Amniotic epithelial cell (primary cell): Measurements from ENCODE around the gene BLID.

Source experiments
- DNase-seq: peaks from one replicate; pipeline ENCODE4 v3.0.0-alpha.2; 2010; ENCODE audit warnings: low read depth

Gene BLID

DNA sequence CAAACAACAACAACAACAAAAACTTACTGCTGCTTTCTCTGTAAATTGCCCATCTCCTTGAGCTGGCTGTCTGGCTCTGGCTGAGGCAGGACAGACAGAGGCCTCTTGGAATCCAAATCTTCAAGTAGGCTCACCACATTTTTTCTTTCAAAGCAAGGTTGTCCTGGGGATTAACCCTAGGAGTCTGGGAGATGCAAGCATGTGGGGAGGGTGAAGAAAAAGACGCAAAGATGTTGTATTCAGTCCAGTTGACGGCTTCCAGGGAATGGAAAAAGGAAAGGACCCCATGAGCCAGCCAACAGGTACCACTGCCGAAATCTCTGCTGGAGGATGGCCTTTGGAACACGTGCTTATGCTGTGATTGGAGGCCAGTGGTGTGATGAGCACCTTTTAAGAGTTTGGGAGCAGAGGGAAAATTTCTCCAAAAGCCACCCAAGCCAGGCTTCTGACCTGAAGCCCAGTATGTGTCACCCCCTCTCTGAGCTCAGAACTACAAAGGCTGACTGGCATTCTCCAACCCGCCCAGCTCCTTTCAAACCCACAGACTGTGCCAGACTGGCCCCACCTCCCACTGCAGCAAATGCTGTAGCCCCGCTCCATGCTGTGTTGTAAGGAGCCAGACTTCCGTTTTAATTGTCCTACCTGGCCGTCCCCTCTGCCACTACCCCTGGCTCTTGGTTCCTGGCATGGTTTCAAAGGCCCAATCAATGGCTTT, 10.8 kb downstream of the BLID start:
- peak; percentile 66 for DNase-seq

DNA sequence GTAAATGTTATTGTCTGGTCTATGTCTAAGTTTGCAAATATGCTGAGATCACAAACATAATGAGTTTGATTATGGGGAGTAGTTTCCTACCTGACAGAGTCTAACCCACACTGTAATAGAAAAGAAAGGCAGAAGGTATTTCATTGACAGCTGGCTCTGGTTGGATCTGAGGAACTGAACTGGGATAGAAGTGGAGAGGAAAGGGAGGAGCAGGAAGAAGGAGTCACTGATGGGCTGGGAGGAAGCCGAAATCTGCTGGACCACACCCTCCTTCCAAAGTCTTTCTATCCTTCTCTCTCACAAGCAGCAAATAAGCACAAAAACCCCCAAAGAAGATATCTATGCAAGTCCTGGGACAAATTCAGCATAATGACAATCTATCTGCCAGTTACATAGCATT, 11.7 kb downstream of the BLID start:
- no peak for DNase-seq

DNA sequence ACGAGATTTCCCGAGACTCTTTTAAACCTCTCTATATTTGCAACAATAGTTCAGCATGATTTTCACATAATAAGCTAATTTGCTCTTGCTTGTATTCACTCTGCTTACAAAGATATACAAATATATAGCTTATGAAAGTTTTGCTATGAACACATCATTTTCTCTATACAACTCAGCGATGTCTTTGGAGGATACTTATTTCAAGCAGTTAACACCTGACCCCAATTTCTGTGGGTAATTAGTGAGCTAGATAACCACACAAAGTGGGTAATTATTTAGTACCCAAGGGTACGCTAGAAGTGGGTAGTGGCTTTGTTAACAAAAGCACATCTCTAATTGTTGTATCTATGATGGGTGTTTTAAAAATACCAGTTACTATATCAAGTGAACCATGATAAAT, 12.3 kb downstream of the BLID start:
- DNase-seq: no peak

DNA sequence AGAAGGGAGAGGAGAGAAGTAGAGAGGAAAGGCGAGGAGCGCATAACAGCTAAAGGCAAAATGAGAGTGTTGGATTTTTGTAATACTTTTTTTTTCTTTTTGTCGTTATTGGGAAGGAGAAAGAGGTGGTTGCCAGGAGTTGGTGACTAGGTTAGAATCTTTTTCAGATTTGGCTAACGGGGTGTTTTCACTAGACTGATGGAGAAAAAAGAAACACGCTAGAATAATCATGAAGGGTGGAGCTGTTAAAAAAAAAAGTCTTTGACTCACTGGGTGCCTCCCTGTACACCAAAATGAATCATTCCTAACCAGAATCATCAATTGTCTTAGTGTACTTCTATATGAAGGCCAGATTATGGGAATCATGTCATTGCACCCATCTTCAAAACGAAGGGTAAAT, 12.7 kb downstream of the BLID start:
- peak; percentile 61 for DNase-seq

DNA sequence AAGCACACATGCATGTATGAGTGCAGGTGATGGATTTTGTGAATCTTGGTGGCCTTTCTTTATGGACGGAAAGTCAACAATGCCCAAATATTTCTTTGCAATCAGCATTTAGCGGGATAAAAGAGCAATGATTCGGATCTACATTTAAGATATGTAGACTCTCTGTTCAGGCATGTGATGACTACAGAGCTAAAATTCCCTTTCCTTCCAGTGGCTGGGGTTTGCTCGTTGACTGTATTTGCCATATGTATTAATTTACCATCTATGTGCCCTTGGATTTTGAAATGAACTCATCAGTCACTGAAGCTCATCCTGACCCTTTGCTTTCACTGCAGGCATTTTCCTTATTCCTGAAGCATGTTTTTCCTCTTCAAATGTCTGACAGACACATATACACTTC, 13.6 kb downstream of the BLID start:
- DNase-seq: no peak

DNA sequence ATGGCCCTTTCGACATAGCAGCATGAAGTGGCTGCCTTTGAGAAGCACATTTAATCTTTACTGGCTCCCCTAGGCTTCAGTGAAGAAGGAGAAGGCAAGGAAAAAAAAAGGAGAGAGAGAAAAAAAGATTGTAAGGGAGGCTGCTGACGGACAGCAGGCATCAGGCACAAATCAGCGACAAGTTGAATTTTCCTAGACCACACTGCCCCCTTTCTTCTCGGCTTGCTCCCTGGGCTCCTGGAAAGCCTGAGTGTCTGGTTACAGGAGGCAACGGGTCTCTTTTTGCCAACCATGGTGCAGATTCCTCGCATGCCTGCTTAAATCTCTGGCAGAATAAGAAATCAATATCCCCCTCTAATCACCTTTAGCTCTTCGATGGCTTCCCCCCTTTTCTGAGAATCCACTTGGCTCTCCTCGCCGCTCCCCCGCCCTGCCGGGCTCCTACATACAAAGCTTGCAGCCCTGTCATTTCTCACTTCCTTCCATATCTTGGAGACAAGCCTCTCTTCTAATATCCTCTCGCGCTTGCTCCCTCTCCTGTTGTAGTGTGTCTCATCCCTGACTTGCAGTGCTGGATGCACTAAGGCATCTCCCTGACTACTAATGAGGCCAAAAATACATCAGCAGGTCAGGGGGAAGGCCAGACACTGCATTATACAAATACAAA, 14.3 kb downstream of the BLID start:
- peak; percentile 86 for DNase-seq

DNA sequence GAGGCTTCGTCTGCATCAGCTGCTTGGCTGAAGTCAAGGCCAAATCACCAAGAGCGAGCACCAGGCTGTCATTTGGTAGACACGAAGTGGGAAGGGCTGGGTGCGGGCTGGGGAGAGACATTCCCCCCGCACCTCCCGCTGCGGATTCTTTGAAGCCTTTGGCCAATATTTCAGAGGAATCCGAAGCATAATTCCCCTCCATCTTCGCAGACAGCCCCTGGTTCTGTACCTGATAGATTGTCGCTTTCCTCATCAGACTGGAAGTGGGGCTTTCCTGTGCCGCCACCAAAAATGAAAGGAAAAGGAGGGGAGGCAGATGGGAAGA, 15.3 kb downstream of the BLID start:
- DNase-seq: peak; percentile 60

DNA sequence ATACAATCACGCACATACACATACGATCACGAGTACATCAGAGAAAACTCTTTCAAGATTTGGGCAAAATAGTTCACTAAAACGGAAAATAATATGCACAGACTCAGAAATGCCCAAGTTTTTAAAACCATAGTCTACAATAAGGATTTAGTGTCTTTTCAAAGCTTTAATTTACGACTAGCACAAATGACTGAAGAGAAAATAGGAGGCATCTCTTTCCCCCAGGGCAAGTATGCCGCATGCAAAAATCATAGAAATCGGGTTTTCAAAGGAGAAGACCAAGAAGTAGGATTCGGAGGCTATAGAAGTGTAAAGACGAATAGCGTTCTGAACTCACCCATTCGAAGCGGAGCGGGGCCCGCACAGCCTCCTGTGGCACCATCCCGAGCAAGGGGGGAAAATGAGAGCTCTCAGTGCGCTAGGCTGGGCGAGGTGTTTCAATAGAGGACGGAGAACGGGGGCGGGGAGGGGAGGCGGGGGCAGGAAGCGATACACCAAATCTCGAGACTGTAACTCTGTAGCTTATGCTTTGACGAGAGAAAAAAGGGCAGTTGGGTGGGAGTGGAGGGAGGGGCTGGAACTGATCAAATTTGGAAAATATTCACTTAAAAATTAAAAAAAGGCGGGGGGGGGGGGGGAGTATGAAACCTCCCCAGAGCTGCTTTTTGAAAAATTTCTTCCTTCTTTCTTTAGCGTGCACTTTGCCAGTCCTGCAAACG, 15.8 kb downstream of the BLID start:
- peak; percentile 61 for DNase-seq

DNA sequence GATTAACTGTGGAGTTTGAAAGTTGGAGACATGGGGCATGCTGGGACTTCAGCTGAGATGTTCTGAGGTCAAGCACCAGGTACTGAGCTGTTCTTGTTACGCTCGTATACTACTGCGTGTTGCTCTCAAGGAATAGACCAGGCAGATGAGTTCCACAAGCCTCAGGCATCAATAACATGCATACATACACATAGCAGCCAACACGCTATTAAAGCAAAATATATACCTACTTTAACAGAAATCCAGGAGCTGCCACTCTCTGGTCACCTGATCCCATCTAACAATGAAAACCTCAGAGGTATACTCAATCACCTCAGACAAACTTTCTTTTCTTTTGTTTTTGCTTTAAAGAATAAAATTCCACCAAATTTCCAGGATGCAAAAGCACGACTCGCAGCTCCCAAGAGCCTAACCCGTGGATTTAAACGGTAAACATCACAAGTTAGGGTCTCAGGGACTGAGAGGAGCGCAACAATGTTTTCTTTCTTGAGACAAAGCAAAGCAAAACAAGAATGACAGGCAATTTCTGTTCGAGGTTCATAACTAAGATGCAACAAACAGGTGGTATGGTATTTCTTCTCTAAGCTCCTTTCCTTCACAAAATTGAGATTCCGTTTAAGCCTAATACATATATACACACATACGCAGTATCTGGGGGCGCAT, 16.5 kb downstream of the BLID start:
- peak; percentile 73 for DNase-seq

DNA sequence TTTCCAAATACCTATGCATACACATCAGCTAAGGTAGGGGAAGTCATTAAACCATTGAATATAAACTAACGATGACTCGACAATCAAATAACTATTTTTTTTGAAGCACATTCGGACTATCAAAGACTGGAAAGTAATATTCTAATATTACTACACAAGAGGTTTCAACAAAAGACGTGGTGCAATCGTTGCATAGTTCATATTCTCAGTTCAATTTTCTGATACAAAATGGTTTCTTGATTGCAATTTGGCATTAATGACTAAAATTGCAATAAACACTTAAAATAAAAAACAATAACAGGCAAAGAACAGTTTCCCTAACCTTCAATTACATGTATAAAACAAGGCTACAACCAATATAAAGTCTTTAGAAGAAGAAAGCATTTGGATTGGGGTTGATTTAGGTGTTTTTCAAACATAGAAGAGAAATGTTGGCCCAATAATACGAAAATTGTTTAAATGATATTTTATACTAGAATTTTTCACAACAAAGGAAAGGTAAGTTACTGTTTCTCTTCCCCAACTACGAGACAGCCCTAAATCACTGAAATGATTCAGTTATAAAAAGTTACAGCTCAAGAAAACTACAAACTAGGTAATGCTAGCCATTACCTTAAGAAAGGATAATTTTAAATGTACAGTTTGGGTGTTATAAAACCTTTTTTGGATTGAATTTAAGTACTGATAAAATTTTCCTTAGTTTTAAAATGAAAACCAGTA, 17.6 kb downstream of the BLID start:
- DNase-seq: no peak

DNA sequence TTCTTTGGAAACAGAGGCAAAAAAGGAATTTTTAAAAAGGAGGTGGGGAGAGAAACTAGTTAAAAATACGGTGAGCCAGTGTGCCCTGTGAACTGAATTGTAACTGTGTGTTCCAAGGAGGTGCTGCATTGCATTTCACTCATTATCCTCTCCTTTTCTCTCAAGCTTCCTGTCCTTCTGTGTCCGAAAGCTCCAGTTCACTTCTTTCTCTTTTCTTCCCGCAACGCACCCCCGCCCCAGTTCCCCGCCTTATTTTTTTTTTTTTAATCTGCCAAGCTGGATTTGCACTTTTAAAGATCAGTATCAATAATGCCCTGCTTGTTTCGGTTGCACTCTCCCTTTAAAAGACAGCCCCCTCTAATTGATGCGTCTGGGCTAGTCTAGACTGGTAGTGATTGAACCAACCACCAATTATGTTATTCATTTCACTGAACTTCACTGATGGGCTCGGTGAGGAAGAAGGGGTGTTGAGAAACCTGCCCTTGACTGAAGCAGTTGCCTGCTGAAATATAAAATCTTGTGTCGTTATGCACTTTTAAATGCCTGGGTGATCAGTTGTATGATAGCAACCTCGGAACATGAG, 18.5 kb downstream of the BLID start:
- peak; percentile 70 for DNase-seq

DNA sequence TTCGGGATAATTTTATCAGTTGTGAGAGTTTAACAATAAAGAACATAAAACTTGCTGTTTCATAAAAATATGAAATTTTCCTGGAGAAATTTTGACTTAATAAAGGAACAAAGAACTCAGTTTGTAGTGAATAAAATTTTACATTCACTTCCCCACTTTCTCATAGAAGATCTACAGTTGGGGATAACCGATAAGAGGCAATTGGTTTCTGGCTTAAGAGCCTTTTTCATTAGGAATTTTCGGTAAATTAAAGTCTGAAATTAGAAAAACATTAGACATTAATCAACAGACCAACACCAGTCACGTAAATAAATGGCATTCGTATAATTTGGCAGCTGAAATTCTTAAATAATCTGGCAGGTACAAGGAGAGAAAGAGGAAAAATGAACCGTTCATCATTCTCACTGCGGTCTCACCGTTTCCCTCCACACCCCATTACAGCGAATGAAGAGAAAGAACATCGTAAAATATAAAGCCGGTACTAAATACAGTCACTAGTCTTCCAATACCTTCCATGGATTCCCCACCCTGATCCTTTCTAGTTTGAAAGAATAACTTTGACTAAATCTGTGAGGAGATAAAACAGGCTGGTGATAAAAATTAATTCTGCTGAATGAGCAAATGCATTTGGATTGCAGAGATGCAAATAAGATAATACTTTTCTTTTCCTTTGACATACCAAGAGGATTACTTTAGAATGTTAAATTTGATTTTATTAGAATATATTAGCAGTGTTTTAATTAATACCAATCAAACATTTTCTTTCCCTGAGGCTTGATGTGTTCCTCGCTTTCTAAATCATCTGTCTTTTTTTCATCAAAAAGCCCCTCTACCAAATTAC, 19.5 kb downstream of the BLID start:
- no peak for DNase-seq

DNA sequence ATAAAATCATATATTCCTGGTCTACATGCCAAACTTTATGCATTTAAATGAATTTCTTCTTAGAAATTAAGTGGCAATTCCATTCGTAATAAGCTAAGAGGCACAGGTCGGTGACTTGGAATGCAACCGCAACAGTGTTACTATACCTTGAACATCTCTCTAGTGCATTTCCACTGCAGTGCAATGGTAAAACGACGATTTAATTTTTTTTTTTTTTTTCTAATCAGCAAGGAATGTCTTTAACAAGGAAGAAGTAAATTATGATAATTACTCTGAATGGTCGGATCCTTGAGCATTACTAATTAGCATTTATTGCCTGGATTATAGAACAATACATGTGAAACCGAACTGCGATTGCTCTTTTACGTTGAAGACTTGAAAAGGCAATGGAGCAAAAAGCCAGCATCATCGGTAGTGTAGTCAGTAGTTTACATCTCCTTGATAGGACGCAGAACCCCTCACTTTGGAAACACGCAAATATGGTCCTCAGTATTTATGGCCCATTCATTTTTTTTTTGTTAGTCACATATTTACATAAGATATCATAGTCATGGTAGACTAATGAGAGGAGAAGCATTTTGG, 20.2 kb downstream of the BLID start:
- DNase-seq: peak; percentile 84

DNA sequence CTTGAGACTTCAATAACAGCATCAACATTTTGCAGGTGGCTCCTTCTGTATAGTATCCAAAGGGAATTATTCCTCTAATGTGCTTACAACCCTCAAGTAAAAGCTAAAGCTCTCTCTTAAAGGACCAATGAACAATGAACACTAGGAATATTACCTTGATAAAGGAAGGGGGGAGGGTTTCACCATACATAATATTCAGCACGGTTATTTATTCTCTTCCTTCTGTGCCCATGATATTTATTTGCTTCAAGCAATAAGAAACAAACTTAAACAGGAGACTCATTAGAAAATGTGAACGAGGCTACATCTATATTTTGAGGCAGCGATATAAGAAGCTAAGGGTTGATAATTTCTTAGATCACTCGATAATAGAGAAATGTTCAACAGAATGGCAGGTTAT, 21.2 kb downstream of the BLID start:
- DNase-seq: no peak

DNA sequence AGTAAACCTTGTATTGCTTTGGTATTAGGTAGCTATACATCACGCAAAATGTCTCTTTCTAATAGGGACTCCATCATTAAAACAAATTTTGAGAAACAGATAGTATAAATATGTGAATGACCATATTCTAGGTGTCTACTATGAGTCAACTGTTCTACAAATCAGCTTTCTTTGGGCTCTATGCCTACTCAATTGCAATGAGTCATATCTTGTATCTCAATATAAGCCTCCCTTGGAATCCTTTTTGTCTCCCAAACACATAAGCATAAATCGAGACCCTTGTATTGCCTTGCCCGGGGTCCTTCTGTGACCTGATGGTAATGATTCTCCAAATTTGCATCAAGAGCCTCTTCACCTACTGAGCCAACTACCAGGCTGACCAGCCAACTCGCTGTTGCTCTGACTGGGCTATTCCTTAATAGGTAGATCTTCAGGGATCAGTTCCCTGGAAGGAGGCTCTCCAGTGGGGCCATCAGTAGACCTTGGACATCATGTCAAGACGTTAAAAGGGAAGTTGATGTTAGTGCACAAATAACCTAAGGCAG, 22.2 kb downstream of the BLID start:
- DNase-seq: peak; percentile 65

DNA sequence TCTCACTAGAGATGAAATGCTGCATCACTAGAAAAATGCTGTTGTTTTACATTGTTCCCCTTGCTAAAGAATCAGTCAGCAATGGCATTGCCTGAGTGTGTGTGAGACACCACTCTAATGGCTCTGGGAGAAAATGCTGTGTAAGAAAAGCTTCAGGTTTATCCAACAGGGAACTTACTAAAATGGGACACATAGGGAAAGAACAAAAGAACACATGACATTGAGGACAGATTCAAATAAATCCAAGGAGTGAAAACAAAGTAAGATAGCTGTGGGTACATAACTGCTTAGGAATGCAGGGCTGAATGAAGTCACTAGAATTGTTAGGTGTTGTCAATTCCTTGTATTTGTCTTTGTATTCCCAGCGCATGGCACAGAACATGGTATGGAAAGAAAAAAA, 24.2 kb downstream of the BLID start:
- no peak for DNase-seq

DNA sequence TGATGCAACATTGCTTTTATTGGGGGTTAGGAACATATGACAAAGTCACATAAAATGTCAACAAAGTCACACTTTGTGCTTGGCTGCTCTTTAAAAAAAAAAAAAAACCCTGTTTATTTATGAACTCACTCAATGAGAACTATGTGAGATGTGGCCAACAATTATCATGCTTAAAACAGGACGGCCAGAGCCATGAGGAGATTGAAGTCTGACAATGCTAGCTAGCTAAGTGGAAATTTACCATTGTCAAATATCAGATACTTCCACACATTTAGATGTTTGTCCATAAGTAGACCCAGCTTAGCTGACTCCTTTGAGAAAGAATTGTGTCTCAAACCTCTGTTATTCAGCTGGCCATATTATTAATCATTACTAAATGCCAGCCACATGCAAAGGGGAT, 26.9 kb downstream of the BLID start:
- DNase-seq: no peak

DNA sequence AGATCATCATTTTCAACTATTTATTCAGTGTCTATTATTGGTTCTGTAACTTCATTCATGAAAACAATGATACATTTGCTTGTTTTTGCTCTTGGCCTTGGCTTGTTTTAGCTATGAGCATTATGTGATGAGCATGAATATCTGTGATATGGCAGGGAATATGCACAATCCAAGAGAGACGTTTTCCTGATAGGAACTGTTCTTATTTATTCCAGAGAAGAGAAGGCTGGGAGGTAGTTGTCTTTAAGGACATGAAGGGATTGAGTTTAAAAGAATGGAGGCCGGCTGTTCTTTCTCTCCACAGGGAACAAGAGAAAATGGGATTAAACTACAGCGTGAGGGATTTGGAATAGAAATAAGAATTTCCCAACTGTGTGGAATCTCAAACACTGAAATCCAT, 30.3 kb downstream of the BLID start:
- no peak for DNase-seq

DNA sequence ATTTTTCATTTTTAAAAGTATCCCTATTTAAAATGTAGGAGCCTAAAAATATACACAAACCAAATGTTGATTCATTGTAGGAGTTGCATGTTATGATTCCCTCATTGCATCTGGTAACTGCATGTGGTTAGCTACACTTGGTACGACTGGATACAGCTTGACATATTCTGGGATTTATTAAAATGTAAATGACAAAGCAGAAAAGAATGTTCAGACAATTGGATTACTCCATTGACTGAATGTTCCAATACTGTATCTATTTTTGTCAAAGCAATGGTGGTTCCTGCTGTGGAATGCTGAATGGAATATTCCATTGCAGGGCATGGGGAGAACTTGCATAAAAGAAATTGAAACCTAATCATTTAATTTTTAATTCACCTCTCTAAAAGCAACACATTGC, 30.8 kb downstream of the BLID start:
- peak; percentile 97 for DNase-seq

DNA sequence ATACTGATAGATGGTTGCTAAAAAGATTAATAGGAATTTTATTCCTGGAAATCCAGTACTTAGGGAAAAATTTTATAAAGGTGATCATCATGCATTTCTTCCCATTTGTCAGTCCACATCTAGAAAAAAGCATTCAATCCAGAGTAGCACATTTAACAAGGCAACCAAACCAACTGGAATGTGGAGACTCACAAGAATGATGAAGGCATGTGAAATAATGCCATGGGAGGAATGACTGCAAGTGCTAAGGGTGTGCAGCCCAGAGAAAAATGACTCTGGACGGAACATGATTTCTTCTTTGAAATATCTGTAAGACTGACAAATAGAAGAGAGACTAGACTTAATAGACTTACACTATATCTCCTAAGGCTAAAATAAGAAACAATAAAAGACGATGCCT, 33.8 kb downstream of the BLID start:
- peak; percentile 45 for DNase-seq
